GM21515 (cell line): ENCODE data around the gene CACNA2D1.
"Not testable (repeated sequence)": the region's sequence is repeated elsewhere in the genome, so short reads cannot be mapped to it uniquely, and the experiment has no call there.

Experiments used
- ATAC-seq: cut with Tn5 transposase; IDR thresholded peaks from one replicate; pipeline ENCODE4 v1.9.1; 2021; ENCODE audit not compliant: unreplicated experiment

The CACNA2D1 gene

GRCh38 chr7:82173400-82174021 is 270.1 kb downstream of the CACNA2D1 start:
- no peak for ATAC-seq

- ATAC-seq, result no peak
Observed at GRCh38 chr7:82172881-82173280, 270.7 kb downstream of the CACNA2D1 start.

- no peak for ATAC-seq
Observed at GRCh38 chr7:82172017-82172416, 271.6 kb downstream of the CACNA2D1 start.

GRCh38 chr7:82167558-82168314 is 275.8 kb downstream of the CACNA2D1 start:
- no peak for ATAC-seq

- no peak for ATAC-seq
Observed at GRCh38 chr7:82166260-82167015, 277.1 kb downstream of the CACNA2D1 start.

- no peak for ATAC-seq
Observed at GRCh38 chr7:82164813-82165212, 278.8 kb downstream of the CACNA2D1 start.

GRCh38 chr7:82164410-82164809 is 279.2 kb downstream of the CACNA2D1 start:
- ATAC-seq, result no peak

GRCh38 chr7:82163586-82163985 is 280.0 kb downstream of the CACNA2D1 start:
- no peak for ATAC-seq

GRCh38 chr7:82162289-82162688 is 281.3 kb downstream of the CACNA2D1 start:
- ATAC-seq, result no peak

- ATAC-seq, result no peak
Observed at GRCh38 chr7:82158327-82158726, 285.2 kb downstream of the CACNA2D1 start.

GRCh38 chr7:82156893-82157292 is 286.7 kb downstream of the CACNA2D1 start:
- no peak for ATAC-seq

GRCh38 chr7:82156168-82156567 is 287.4 kb downstream of the CACNA2D1 start:
- ATAC-seq, result no peak

GRCh38 chr7:82154728-82155127 is 288.8 kb downstream of the CACNA2D1 start:
- ATAC-seq, result no peak

- no peak for ATAC-seq
Observed at GRCh38 chr7:82153776-82154175, 289.8 kb downstream of the CACNA2D1 start.

GRCh38 chr7:82152858-82153257 is 290.7 kb downstream of the CACNA2D1 start:
- no peak for ATAC-seq

GRCh38 chr7:82146491-82146890 is 297.1 kb downstream of the CACNA2D1 start:
- no peak for ATAC-seq

GRCh38 chr7:82142263-82142864 is 301.2 kb downstream of the CACNA2D1 start:
- no peak for ATAC-seq

- ATAC-seq, result no peak
Observed at GRCh38 chr7:82141427-82141826, 302.1 kb downstream of the CACNA2D1 start.

GRCh38 chr7:82140608-82141007 is 303.0 kb downstream of the CACNA2D1 start:
- ATAC-seq, result not testable (repeated sequence)

- ATAC-seq, result no peak
Observed at GRCh38 chr7:82131215-82131614, 312.4 kb downstream of the CACNA2D1 start.

GRCh38 chr7:82129091-82129490 is 314.5 kb downstream of the CACNA2D1 start:
- no peak for ATAC-seq
